ENCODE measurements around the gene UBL4B.

The UBL4B gene

GRCh38 chr1:110102081-110102480, 10.2 kb upstream of the UBL4B start:
- no peak overlapping the region for H3K4me3 ChIP-seq (ENCODE audit: low read length)
- H3K4me1 ChIP-seq (ENCODE audit: low read length) = peaks cover 2% of the 10 kb centered on the region; the same call in 1 of the 2 replicates
- no peaks in the 10 kb centered on the region for H3K9me3 ChIP-seq (ENCODE audit: insufficient read depth, low read length)
- TF ChIP-seq CTCF (IDR thresholded peaks at IDR 0.05; ENCODE audit: low read depth, low read length) (no peak), EZH2phosphoT487 (IDR thresholded peaks at IDR 0.05; ENCODE audit: low read depth) (no peak)
- no peaks in the 10 kb centered on the region for H3K36me3 ChIP-seq (replicated peaks; ENCODE audit: low read depth, low read length)
- no peaks in the 10 kb centered on the region for H3K79me2 ChIP-seq (ENCODE audit: low read length)
- H3K27ac ChIP-seq (ENCODE audit: low read length) = no peak overlapping the region
- H4K20me1 ChIP-seq (ENCODE audit: insufficient read depth, low read length) = no peaks in the 10 kb centered on the region
- H3K27me3 ChIP-seq (ENCODE audit: low read depth, low read length) = no peaks in the 10 kb centered on the region
- H2AFZ ChIP-seq (ENCODE audit: low read depth, low read length) = no peak overlapping the region
- no peak overlapping the region for H3K4me2 ChIP-seq (ENCODE audit: low read length)
- H3K9ac ChIP-seq (ENCODE audit: low read length) = no peak overlapping the region

GRCh38 chr1:110106013-110106941, 6.0 kb upstream of the UBL4B start:
- Histone ChIP-seq H3K9me3 (ENCODE audit: insufficient read depth, low read length) (no peaks in the 10 kb centered on the region), H3K9ac (ENCODE audit: low read length) (no peak overlapping the region), H3K4me2 (ENCODE audit: low read length) (no peak overlapping the region), H3K79me2 (ENCODE audit: low read length) (no peaks in the 10 kb centered on the region), H3K27ac (ENCODE audit: low read length) (no peak overlapping the region), H4K20me1 (ENCODE audit: insufficient read depth, low read length) (no peaks in the 10 kb centered on the region), H2AFZ (ENCODE audit: low read depth, low read length) (peak overlapping the region; percentile 77; the same call in 1 of the 2 replicates), H3K4me1 (ENCODE audit: low read length) (peaks cover 2% of the 10 kb centered on the region; the same call in 1 of the 2 replicates), H3K4me3 (ENCODE audit: low read length) (no peak overlapping the region), H3K27me3 (ENCODE audit: low read depth, low read length) (no peaks in the 10 kb centered on the region), H3K36me3 (replicated peaks; ENCODE audit: low read depth, low read length) (no peaks in the 10 kb centered on the region)
- TF ChIP-seq CTCF (IDR thresholded peaks at IDR 0.05; ENCODE audit: low read depth, low read length) (peak; percentile 78), EZH2phosphoT487 (IDR thresholded peaks at IDR 0.05; ENCODE audit: low read depth) (no peak)

- H3K9me3 ChIP-seq (ENCODE audit: insufficient read depth, low read length) = no peaks in the 10 kb centered on the region
- no peak overlapping the region for H3K4me3 ChIP-seq (ENCODE audit: low read length)
- no peaks in the 10 kb centered on the region for H3K36me3 ChIP-seq (replicated peaks; ENCODE audit: low read depth, low read length)
- H3K27ac ChIP-seq (ENCODE audit: low read length) = no peak overlapping the region
- TF ChIP-seq EZH2phosphoT487 (IDR thresholded peaks at IDR 0.05; ENCODE audit: low read depth) (no peak), CTCF (IDR thresholded peaks at IDR 0.05; ENCODE audit: low read depth, low read length) (no peak)
- peaks cover 2% of the 10 kb centered on the region; the same call in 1 of the 2 replicates for H3K4me1 ChIP-seq (ENCODE audit: low read length)
- no peaks in the 10 kb centered on the region for H3K27me3 ChIP-seq (ENCODE audit: low read depth, low read length)
- no peak overlapping the region for H2AFZ ChIP-seq (ENCODE audit: low read depth, low read length)
- H3K79me2 ChIP-seq (ENCODE audit: low read length) = no peaks in the 10 kb centered on the region
- no peak overlapping the region for H3K4me2 ChIP-seq (ENCODE audit: low read length)
- H3K9ac ChIP-seq (ENCODE audit: low read length) = no peak overlapping the region
- no peaks in the 10 kb centered on the region for H4K20me1 ChIP-seq (ENCODE audit: insufficient read depth, low read length)
These were observed 4.3 kb upstream of the UBL4B start for GRCh38 chr1:110107867-110108469.

- H3K4me3 ChIP-seq (ENCODE audit: low read length) = no peak overlapping the region
- H3K27ac ChIP-seq (ENCODE audit: low read length) = no peak overlapping the region
- no peak overlapping the region for H3K9ac ChIP-seq (ENCODE audit: low read length)
- no peak overlapping the region for H3K4me2 ChIP-seq (ENCODE audit: low read length)
- no peaks in the 10 kb centered on the region for H3K79me2 ChIP-seq (ENCODE audit: low read length)
- H3K27me3 ChIP-seq (ENCODE audit: low read depth, low read length) = 0 out of 2 replicates have a peak, but pooled peaks cover 9% of the 10 kb centered on the region
- no peak overlapping the region for H2AFZ ChIP-seq (ENCODE audit: low read depth, low read length)
- H4K20me1 ChIP-seq (ENCODE audit: insufficient read depth, low read length) = no peaks in the 10 kb centered on the region
- no peaks in the 10 kb centered on the region for H3K9me3 ChIP-seq (ENCODE audit: insufficient read depth, low read length)
- no peaks in the 10 kb centered on the region for H3K4me1 ChIP-seq (ENCODE audit: low read length)
- H3K36me3 ChIP-seq (replicated peaks; ENCODE audit: low read depth, low read length) = no peaks in the 10 kb centered on the region
- TF ChIP-seq EZH2phosphoT487 (IDR thresholded peaks at IDR 0.05; ENCODE audit: low read depth) (no peak), CTCF (IDR thresholded peaks at IDR 0.05; ENCODE audit: low read depth, low read length) (no peak)
These were observed 1.2 kb upstream of the UBL4B start for GRCh38 chr1:110111081-110111480.
